ENCODE measurements around the gene PADI2. TPM values are rescaled to one million over a fixed set of nuclear protein-coding genes. Genes with fewer than 3 reads are reported as not detected.

The PADI2 gene
- total and polyA plus RNA-seq, 2 experiments from 2014 or later: 1.7 to 4.3 TPM

- no peak overlapping the region for H2AFZ ChIP-seq
- no peaks in the 10 kb centered on the region for H3F3A ChIP-seq (replicated peaks; ENCODE audit: low read depth)
- no peak for TF ChIP-seq EZH2phosphoT487 (IDR thresholded peaks at IDR 0.05; ENCODE audit: unreplicated experiment)
- TF ChIP-seq, protein P1, sequence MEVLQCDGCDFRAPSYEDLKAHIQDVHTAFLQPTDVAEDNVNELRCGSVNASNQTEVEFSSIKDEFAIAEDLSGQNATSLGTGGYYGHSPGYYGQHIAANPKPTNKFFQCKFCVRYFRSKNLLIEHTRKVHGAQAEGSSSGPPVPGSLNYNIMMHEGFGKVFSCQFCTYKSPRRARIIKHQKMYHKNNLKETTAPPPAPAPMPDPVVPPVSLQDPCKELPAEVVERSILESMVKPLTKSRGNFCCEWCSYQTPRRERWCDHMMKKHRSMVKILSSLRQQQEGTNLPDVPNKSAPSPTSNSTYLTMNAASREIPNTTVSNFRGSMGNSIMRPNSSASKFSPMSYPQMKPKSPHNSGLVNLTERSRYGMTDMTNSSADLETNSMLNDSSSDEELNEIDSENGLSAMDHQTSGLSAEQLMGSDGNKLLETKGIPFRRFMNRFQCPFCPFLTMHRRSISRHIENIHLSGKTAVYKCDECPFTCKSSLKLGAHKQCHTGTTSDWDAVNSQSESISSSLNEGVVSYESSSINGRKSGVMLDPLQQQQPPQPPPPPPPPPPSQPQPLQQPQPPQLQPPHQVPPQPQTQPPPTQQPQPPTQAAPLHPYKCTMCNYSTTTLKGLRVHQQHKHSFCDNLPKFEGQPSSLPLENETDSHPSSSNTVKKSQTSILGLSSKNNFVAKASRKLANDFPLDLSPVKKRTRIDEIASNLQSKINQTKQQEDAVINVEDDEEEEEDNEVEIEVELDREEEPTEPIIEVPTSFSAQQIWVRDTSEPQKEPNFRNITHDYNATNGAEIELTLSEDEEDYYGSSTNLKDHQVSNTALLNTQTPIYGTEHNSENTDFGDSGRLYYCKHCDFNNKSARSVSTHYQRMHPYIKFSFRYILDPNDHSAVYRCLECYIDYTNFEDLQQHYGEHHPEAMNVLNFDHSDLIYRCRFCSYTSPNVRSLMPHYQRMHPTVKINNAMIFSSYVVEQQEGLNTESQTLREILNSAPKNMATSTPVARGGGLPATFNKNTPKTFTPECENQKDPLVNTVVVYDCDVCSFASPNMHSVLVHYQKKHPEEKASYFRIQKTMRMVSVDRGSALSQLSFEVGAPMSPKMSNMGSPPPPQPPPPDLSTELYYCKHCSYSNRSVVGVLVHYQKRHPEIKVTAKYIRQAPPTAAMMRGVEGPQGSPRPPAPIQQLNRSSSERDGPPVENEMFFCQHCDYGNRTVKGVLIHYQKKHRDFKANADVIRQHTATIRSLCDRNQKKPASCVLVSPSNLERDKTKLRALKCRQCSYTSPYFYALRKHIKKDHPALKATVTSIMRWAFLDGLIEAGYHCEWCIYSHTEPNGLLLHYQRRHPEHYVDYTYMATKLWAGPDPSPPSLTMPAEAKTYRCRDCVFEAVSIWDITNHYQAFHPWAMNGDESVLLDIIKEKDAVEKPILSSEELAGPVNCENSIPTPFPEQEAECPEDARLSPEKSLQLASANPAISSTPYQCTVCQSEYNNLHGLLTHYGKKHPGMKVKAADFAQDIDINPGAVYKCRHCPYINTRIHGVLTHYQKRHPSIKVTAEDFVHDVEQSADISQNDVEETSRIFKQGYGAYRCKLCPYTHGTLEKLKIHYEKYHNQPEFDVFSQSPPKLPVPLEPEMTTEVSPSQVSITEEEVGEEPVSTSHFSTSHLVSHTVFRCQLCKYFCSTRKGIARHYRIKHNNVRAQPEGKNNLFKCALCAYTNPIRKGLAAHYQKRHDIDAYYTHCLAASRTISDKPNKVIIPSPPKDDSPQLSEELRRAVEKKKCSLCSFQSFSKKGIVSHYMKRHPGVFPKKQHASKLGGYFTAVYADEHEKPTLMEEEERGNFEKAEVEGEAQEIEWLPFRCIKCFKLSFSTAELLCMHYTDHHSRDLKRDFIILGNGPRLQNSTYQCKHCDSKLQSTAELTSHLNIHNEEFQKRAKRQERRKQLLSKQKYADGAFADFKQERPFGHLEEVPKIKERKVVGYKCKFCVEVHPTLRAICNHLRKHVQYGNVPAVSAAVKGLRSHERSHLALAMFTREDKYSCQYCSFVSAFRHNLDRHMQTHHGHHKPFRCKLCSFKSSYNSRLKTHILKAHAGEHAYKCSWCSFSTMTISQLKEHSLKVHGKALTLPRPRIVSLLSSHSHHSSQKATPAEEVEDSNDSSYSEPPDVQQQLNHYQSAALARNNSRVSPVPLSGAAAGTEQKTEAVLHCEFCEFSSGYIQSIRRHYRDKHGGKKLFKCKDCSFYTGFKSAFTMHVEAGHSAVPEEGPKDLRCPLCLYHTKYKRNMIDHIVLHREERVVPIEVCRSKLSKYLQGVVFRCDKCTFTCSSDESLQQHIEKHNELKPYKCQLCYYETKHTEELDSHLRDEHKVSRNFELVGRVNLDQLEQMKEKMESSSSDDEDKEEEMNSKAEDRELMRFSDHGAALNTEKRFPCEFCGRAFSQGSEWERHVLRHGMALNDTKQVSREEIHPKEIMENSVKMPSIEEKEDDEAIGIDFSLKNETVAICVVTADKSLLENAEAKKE (CRISPR knock-in tag; IDR thresholded peaks at IDR 0.05): no peak
- no peak for TF ChIP-seq JUNB (IDR thresholded peaks at IDR 0.05; ENCODE audit: unreplicated experiment)
- TF ChIP-seq ZNF331 (CRISPR knock-in tag; IDR thresholded peaks at IDR 0.05; ENCODE audit: low read depth): no peak
- no peaks in the 10 kb centered on the region for H3K9me2 ChIP-seq (ENCODE audit: insufficient read depth)
- no peaks in the 10 kb centered on the region for H3K4me1 Mint-ChIP-seq
- H3K4me1 ChIP-seq (ENCODE audit: insufficient read depth): no peaks in the 10 kb centered on the region
- H3K36me3 Mint-ChIP-seq (ENCODE audit: low read depth): no peaks in the 10 kb centered on the region
- H3K4me2 ChIP-seq: no peak overlapping the region
- no peaks in the 10 kb centered on the region for H3K27me3 ChIP-seq (ENCODE audit: insufficient read depth)
- no peak overlapping the region for H3K27ac Mint-ChIP-seq
- peaks cover 6% of the 10 kb centered on the region for H3K27me3 Mint-ChIP-seq (ENCODE audit: insufficient read depth, low read depth, poor library complexity)
- H3K27ac ChIP-seq (ENCODE audit: low read depth): no peak overlapping the region
- no peaks in the 10 kb centered on the region for H4K20me1 ChIP-seq (replicated peaks; ENCODE audit: insufficient read depth)
- no peaks in the 10 kb centered on the region for H3K79me2 ChIP-seq (replicated peaks; ENCODE audit: insufficient read depth)
- no peaks in the 10 kb centered on the region; the same call in 2 of the 3 replicates for H3K9me3 Mint-ChIP-seq
- no peak overlapping the region for H3K4me3 ChIP-seq
- no peak for DNase-seq (ENCODE audit: low spot score)
- H3K4me3 Mint-ChIP-seq: no peak overlapping the region
- ATAC-seq: no peak
- H3K36me3 ChIP-seq (ENCODE audit: insufficient read depth): no peaks in the 10 kb centered on the region; the same call in 1 of the 2 replicates
Observed at GRCh38 chr1:17070163-17070525, 49.1 kb downstream of the PADI2 start.

- Histone ChIP-seq H3K4me3 (no peak overlapping the region), H3K4me1 (ENCODE audit: insufficient read depth) (no peaks in the 10 kb centered on the region), H3K27me3 (ENCODE audit: insufficient read depth) (no peaks in the 10 kb centered on the region), H3F3A (replicated peaks; ENCODE audit: low read depth) (no peaks in the 10 kb centered on the region), H4K20me1 (replicated peaks; ENCODE audit: insufficient read depth) (no peaks in the 10 kb centered on the region), H3K36me3 (ENCODE audit: insufficient read depth) (no peaks in the 10 kb centered on the region; the same call in 1 of the 2 replicates), H3K27ac (ENCODE audit: low read depth) (no peak overlapping the region), H2AFZ (no peak overlapping the region), H3K79me2 (replicated peaks; ENCODE audit: insufficient read depth) (no peaks in the 10 kb centered on the region), H3K9me2 (ENCODE audit: insufficient read depth) (no peaks in the 10 kb centered on the region), H3K4me2 (no peak overlapping the region)
- Mint-ChIP-seq H3K27ac (no peak overlapping the region), H3K9me3 (no peaks in the 10 kb centered on the region; the same call in 2 of the 3 replicates), H3K4me1 (no peaks in the 10 kb centered on the region), H3K27me3 (ENCODE audit: insufficient read depth, low read depth, poor library complexity) (peaks cover 4% of the 10 kb centered on the region), H3K4me3 (no peak overlapping the region), H3K36me3 (ENCODE audit: low read depth) (no peaks in the 10 kb centered on the region)
- DNase-seq (ENCODE audit: low spot score) (no peak), ATAC-seq (no peak)
- TF ChIP-seq ZNF114 (CRISPR knock-in tag; IDR thresholded peaks at IDR 0.05) (no peak), REST (IDR thresholded peaks at IDR 0.05; ENCODE audit: unreplicated experiment) (no peak), ZNF331 (CRISPR knock-in tag; IDR thresholded peaks at IDR 0.05; ENCODE audit: low read depth) (no peak), ETS1 (IDR thresholded peaks at IDR 0.05) (no peak), JUNB (IDR thresholded peaks at IDR 0.05; ENCODE audit: unreplicated experiment) (no peak), POLR2AphosphoS5 (IDR thresholded peaks at IDR 0.05; ENCODE audit: low read depth) (no peak), CREB1 (CRISPR knock-in tag; IDR thresholded peaks at IDR 0.05; ENCODE audit: low read depth) (no peak), NANOG (IDR thresholded peaks at IDR 0.05; ENCODE audit: borderline replicate concordance) (no peak), STAT1 (IDR thresholded peaks at IDR 0.05; ENCODE audit: unreplicated experiment) (no peak)
Observed at GRCh38 chr1:17069452-17070162, 49.6 kb downstream of the PADI2 start.
